Stimulated activated CD8-positive, alpha-beta memory T cell treated with anti-CD3 and anti-CD28 coated beads, Interleukin-15, amount 100 ng/mL, for 48 hours (primary cell): ENCODE results near the gene BHLHA9.
"Not testable (repeated sequence)": the region's sequence is repeated elsewhere in the genome, so short reads cannot be mapped to it uniquely, and the experiment has no call there.

ENCODE experiments used
- DNase-seq, 2 donors: peaks; one replicate each; pipeline ENCODE4 v3.0.0-alpha.2; 2020; ENCODE audit warnings: low read depth in 2 of 2

BHLHA9 gene

DNA sequence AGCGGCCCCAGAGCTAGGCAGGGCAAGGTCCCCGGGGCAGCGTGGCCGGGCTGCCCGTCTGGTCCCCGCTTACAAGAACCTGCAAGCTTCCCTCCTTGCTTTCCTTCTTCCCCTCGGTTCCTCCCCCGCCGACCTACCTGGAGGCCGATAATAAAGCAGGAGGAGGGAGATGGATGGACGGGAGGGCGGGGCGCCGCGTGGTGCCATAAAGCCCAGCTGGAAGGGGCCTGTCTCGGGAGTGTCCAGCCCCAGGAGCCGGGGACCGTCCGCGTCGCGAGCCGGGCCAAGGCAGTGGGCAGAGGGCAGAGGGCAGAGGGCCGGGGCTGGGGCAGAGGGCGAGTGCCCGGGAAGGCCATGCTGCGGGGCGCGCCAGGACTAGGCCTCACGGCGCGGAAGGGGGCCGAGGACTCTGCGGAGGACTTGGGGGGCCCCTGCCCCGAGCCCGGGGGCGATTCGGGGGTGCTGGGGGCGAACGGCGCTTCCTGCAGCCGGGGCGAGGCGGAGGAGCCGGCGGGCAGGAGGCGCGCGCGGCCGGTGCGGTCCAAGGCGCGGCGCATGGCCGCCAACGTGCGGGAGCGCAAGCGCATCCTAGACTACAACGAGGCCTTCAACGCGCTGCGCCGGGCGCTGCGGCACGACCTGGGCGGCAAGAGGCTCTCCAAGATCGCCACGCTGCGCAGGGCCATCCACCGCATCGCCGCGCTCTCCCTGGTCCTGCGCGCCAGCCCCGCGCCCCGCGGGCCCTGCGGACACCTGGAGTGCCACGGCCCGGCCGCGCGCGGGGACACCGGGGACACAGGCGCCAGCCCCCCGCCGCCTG, at the start of gene BHLHA9:
Gene BHLHA9, plus strand, starts transcription at position 235 of the 820 bp plus-strand sequence. Its CDS starts 120 bp downstream, at position 355.
- DNase-seq: no peak

DNA sequence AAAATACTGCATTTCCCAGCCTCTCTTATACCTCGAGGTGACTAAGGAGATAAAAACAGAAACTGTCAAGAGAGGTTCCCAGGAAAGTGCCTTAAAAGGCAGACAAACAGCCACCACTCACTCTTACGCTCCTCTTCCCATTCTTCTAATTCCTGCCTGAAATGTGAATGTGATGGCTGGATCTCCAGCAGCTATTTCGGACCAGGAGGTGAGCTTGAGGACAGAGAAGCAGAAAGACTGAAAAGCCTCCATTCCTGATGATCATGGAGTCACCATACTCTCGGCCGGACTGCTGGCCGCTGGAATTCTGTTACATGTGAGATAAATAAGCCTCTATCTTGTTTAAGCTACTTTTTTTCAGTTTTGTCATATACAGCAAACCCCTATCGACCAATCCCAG, 49.0 kb upstream of the BHLHA9 start:
- no peak for DNase-seq

GRCh38 chr17:1222321-1222720, 47.9 kb upstream of the BHLHA9 start:
- DNase-seq: no peak

- DNase-seq: no peak
Observed at GRCh38 chr17:1223662-1224061, 46.6 kb upstream of the BHLHA9 start.

DNA sequence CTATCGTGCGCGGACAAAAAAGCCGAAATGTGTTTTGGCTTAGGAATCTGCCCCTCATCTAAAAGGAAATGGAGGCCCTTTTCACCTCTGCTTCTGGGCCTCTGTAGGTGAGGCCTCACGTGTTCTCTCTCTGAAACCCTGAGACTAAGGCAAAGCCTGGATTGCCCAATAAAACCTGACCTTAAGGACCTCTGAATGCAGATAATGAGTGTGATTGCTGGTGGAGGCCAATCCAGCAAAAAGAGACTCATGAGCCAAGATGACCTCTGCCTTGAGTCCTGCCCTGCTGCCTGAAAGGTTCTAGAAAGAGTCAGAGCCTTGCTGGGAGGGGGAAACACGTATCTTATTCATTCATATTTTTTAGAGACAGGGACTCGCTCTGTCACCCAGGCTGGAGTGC, 45.9 kb upstream of the BHLHA9 start:
- DNase-seq: no peak

DNA sequence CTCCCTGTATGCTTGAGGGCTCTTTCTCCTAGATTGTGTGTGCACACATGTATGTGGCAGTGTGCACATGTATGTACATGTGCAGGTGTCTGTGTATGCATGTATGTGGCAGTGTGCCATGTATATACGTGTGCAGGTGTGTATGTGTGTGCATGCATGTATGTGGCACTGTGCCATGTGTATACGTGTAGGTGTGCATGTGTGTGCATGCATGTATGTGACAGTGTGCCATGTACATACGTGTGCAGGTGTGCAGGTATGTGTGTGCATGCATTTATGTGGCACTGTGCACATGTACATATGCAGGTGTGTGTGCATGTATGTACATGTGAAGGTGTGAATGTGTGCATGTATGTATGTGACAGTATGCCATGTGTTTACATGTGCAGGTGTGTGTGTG, 43.9 kb upstream of the BHLHA9 start:
- no peak for DNase-seq

- no peak for DNase-seq
Observed at GRCh38 chr17:1227365-1227764, 42.9 kb upstream of the BHLHA9 start.

GRCh38 chr17:1227917-1228780, 42.1 kb upstream of the BHLHA9 start:
- DNase-seq: peak in 1 of 2 donors; percentile 8

GRCh38 chr17:1228781-1229348, 41.4 kb upstream of the BHLHA9 start:
- no peak for DNase-seq

GRCh38 chr17:1229349-1229899, 40.8 kb upstream of the BHLHA9 start:
- peak in 1 of 2 donors; percentile 36 for DNase-seq

DNA sequence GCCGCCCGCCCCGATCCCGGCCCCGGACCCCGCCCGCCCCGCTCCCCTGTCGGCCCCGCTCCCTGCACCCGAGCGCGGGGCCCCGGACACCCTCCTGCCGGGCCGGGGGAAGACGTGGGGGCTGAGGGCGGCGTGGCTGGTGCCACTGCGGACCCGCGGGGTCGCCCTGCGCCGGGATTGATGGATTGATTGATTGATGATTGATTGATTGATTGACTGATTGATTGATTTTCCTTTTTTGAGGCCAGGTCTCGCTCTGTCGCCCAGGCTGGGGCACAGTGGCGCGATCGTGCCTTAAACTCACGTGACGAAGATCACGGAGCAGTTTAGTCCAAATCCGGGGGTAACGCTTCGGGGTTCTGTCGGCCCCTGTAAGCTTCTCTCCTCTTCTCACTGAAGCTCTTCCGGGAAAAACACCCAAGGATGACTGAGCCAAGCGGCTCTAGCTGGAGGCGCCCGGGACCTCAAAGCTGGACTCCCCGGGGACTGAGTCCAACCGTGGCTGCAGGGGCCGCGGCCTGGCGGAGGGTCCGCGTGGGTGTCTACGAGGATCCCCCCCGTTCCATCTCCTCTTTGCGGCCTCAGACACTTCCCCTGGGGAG, 40.2 kb upstream of the BHLHA9 start:
- no peak for DNase-seq

GRCh38 chr17:1231456-1231855, 38.8 kb upstream of the BHLHA9 start:
- no peak for DNase-seq

DNA sequence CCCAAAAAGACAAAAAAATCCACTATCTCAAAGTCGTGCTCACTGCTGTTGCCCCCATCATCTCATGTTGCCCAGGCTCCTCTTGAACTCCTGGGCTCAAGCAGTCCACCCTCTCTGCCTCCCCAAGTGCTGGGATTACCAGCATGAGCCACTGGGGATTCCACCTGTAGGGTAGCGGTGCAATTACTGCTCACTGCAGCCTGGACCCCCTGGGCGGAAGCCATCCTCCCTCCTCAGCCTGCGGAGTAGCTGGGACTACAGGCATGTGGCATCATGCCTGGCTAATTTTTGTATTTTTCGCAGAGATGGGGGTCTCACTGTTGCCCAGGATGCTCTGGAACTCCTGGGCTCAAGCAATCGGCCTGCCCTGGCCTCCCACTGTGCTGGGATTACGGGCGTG, 37.9 kb upstream of the BHLHA9 start:
- no peak for DNase-seq

DNA sequence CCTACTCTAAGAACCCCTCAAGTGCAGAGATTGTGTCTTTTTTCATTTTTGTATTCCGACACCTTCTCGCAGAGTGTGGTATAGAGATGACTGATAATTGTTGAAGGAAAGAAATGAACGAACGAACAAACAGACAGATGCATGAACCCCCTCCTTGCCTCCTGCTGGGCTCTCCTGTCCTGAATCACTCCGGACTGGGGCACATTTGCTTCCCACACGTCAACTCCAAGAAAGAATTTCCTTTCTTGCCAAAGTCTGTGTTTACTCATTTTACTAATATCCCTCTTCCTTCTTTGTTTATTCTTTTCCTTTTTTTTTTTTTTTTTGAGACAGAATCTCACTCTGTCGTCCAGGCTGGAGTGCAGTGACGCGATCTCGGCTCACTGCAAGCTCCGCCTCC, 37.5 kb upstream of the BHLHA9 start:
- no peak for DNase-seq

DNA sequence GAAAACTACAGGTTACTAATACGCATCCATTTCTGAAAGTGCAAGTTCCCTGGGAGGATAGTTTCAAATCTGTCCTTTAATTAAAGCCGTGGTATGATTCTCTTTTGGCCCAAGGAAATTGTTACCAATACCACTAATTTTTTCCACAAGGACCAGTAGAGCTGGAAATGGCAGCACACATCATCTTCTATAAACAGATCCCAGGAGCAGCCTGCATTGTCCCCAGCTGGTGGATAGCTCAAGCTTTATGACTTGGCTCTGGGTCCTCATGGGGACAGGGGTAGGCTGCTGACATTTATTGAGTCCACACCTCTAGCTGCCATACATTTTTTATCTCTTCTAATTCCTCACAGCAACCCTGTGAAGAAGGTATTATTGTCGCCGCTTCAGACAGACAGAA, 35.8 kb upstream of the BHLHA9 start:
- DNase-seq: no peak

DNA sequence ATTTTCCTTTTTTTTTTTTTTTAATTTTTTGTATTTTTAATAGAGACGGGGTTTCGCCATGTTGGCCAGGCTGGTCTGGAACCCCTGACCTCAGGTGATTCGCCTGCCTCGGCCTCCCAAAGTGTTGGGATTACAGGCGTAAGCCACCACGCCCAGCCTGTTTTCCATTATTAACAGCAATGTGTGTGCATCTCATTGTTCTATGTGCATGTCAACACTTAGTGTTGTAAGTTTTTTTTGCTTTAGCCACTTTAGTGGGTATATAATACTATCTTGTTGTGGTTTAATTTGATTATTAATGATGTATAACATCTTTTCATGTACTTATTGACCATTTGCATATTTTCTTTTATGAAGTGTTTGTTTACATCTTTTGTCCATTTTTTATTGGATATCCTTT, 32.8 kb upstream of the BHLHA9 start:
- no peak for DNase-seq

DNA sequence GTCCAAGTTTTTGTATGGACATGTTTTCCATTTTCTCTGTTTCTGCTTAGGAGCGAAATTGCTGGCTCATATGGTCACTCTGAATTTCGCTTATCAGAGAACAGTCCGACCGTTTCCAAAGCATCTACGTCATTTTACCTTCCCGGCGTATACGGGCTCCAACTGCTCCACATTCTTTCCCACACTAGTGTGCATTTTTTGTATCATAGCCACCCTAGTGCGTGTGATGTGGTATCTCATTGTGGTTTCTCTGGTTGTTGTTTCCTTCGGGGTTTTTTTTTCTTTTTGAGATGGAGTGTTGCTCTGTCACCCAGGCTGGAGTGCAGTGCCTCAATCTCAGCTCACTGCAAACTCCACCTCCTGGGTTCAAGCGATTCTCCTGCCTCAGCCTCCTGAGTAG, 31.0 kb upstream of the BHLHA9 start:
- no peak for DNase-seq

DNA sequence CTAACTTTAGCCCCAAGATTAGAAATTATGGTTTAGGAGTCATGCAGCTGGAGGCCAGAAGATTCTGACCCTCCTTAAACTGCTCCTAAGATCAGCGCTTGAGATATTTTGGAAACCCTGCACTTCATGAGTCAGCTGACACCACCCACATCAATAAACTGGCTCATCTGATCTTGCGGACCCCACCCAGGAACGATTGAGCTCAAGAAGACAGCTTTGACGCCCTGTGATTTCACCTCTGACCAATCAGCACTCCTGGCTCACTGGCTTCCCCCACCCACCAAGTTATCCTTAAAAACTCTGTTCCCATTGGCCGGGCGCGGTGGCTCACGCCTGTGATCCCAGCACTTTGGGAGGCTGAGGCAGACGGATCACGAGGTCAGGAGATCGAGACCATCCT, 29.8 kb upstream of the BHLHA9 start:
- DNase-seq: not testable (repeated sequence)

- no peak for DNase-seq
Observed at GRCh38 chr17:1241929-1242328, 28.3 kb upstream of the BHLHA9 start.

DNA sequence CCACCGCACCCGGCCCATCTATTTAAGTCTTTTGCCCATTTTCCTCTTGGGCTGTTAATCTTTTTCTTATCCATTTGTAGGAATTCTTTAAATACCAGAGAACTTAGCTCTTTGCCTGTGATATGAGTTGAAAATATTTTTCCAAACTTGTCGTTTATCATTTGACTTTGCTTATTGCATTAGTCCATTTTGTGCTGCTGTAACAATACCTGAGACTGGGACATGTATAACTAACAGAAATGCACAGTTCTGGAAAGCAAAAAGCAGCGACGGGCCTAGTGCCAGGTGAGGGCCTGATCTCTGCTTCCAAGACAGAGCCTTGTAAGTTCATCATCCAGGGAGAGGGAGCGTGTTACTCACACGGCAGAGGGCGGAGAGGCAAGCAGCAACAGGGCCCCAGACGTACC, 25.6 kb upstream of the BHLHA9 start:
- DNase-seq: no peak

DNA sequence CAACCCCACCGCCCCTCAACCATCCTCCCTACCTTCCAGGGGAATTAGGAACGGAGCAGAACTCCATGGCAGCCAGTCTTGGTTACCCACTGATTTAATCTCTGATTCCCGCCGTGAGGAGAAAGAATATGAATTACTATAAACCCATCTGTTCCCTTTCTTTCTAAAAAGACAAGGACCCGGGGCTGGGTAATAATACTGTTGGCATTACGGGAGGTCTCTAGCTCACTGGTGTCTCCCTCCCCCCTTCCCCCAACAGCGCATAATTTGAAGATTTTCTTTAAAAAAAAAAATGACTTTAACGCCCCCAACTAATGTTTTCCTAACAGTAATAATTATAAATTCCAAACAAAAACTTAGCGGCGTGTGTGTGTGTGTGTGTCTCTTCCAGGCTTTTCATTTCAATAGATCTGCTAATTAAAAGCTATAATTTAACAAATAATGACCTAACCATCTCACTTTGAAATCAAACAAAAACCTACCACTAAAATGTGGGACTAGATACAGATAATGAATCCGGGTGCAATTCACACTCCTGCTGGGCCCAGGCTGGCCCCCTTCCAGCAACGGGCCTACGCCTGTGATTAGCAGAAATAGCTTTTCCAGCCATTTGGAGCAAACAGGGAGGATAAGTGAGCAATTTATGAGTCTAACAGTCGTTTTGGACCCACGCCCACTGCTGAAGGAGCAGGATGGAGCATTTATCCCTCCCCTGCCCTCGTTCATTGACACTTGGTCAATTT, 18.2 kb upstream of the BHLHA9 start:
- no peak for DNase-seq
